Activated CD4-positive, alpha-beta memory T cell treated with anti-CD3 and anti-CD28 coated beads, Interleukin-2, amount 10 ng/mL, durations not matched to agents 7 days and 5 days (primary cell): ENCODE data around the gene MYORG. TPM values are rescaled to one million over a fixed set of nuclear protein-coding genes. Genes with fewer than 3 reads are reported as not detected.

ENCODE experiments used
- CTCF ChIA-PET: fragments of 350-600 bp; sonication (Branson Sonifier 250); formaldehyde crosslinking; loops from one replicate; lab custom pipeline; 2021; ENCODE audit warnings: antibody characterized with exemption, inconsistent platforms; lab: Charles Lee
- POLR2A ChIA-PET: fragments of 350-600 bp; sonication (Branson Sonifier 250); formaldehyde crosslinking; loops from one replicate; lab custom pipeline; 2021; ENCODE audit warnings: antibody characterized with exemption; lab: Charles Lee
- DNase-seq: peaks from one replicate; pipeline ENCODE4 v3.0.0-alpha.2; 2020
- H3K27ac Mint-ChIP-seq: one replicate; pipeline ENCODE4 v1.8.0; 2021; ENCODE audit warnings: mild to moderate bottlenecking, mixed read lengths
- H3K27me3 Mint-ChIP-seq: one replicate; pipeline ENCODE4 v1.8.0; 2021; ENCODE audit warnings: mixed read lengths
- H3K36me3 Mint-ChIP-seq: one replicate; pipeline ENCODE4 v1.8.0; 2021; ENCODE audit warnings: low read depth, mixed read lengths
- H3K4me1 Mint-ChIP-seq: one replicate; pipeline ENCODE4 v1.8.0; 2021; ENCODE audit warnings: mixed read lengths
- H3K4me3 Mint-ChIP-seq: one replicate; pipeline ENCODE4 v1.8.0; 2021; ENCODE audit warnings: mild to moderate bottlenecking, mixed read lengths
- H3K9me3 Mint-ChIP-seq: one replicate; pipeline ENCODE4 v1.8.0; 2021; ENCODE audit warnings: mixed read lengths
- total RNA-seq, 2 experiments: library from RNA; stranded (reverse); gene quantifications; one replicate each; pipeline ENCODE4 v1.2.3, GENCODE V29; 2021

MYORG gene
- total RNA-seq, 2 experiments from 2014 or later, result 2.7 to 4.7 TPM

DNA sequence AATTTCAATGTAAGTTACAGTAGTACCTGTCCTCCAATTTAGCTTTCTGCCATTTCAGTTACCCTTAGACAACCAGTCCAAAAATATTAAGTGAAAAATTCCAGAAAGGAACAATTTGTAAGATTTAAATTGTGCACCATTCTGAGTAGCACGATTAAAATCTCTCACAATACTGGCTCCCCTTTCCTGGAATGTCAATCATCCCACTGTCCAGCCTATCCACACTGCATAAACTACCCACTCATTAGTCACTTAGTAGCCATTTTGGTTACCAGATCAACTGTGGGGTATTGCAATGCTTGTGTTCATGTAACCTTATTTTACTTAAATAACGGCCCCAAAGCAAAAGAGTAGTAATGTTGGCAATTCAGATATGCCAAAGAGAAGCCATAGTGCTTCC, 59.3 kb downstream of the MYORG start:
- H3K27me3 Mint-ChIP-seq, result no peaks in the 10 kb centered on the region
- CTCF ChIA-PET, result interaction anchor here (0.5 to 1.1 kb wide), 2 partner anchors 474 to 503 kb away, joined by 3 read pairs; no protein-coding TSS in a partner anchor
- H3K36me3 Mint-ChIP-seq, result no peaks in the 10 kb centered on the region
- POLR2A ChIA-PET, result interaction anchor here (0.9 kb wide), 1 partner anchor 11 kb away, joined by 3 read pairs; no protein-coding TSS in a partner anchor
- no peak for DNase-seq
- H3K4me3 Mint-ChIP-seq, result no peak overlapping the region
- no peaks in the 10 kb centered on the region for H3K9me3 Mint-ChIP-seq
- peaks cover 2% of the 10 kb centered on the region for H3K4me1 Mint-ChIP-seq
- no peak overlapping the region for H3K27ac Mint-ChIP-seq

Other genes starting within 250 kb of the MYORG start
- gene UBAP1, start 197.9 kb downstream of the MYORG start, total RNA-seq, result 10 to 100 TPM; 35.6 to 39.1 TPM
- gene KIF24, start 47.6 kb downstream of the MYORG start, total RNA-seq, result 1 to 10 TPM; 8.4 to 8.6 TPM
- 10 to 100 TPM; 33.3 to 35.0 TPM for gene NUDT2, start 47.3 kb downstream of the MYORG start, total RNA-seq
- gene FAM219A, start 81.7 kb upstream of the MYORG start, total RNA-seq, result 10 to 100 TPM; 12.3 to 13.2 TPM
- not detected for gene DNAI1, start 81.9 kb upstream of the MYORG start, total RNA-seq
- gene ENHO, start 146.1 kb upstream of the MYORG start, total RNA-seq, result not detected
- not detected for gene CNTFR, start 212.8 kb upstream of the MYORG start, total RNA-seq
- gene RPP25L, start 235.2 kb upstream of the MYORG start, total RNA-seq, result 10 to 100 TPM; 32.4 to 32.6 TPM
- gene DCTN3, start 243.6 kb upstream of the MYORG start, total RNA-seq, result 100 to 1,000 TPM; 143 to 144 TPM